Retinal pigment epithelial cell (primary cell): ENCODE results near the gene HSCB.

Source experiments
- DNase-seq: peaks from one replicate; pipeline ENCODE4 v3.0.0-alpha.2; 2010; ENCODE audit warnings: low read depth
- H3K4me3 ChIP-seq: 2 replicates; pipeline ENCODE4 v1.5.1; 2011; ENCODE audit warnings: mild to moderate bottlenecking, low read length, control low read depth, moderate library complexity
- CTCF ChIP-seq: conservative IDR thresholded peaks from 2 replicates; pipeline ENCODE4 v1.5.1; 2011; ENCODE audit warnings: low read depth, low read length, control low read depth, inconsistent platforms

HSCB gene

GRCh38 chr22:28791841-28792490 is 50.1 kb downstream of the HSCB start:
- DNase-seq: no peak
- TF ChIP-seq CTCF: no peak
- H3K4me3 ChIP-seq: no peak overlapping the region

GRCh38 chr22:28792491-28793383 is 50.9 kb downstream of the HSCB start:
- DNase-seq: no peak
- H3K4me3 ChIP-seq: no peak overlapping the region
- no peak for TF ChIP-seq CTCF

- no peak overlapping the region for H3K4me3 ChIP-seq
- DNase-seq: no peak
- no peak for TF ChIP-seq CTCF
These were observed 52.2 kb downstream of the HSCB start for GRCh38 chr22:28793976-28794584.

- no peak overlapping the region for H3K4me3 ChIP-seq
These were observed 53.3 kb downstream of the HSCB start for GRCh38 chr22:28795071-28795693.

GRCh38 chr22:28795932-28796856 is 54.4 kb downstream of the HSCB start:
- TF ChIP-seq CTCF: no peak
- H3K4me3 ChIP-seq: no peak overlapping the region
- no peak for DNase-seq

More at GRCh38 chr22:28795071-28795693, 53.3 kb downstream of the HSCB start:
- DNase-seq: no peak
- TF ChIP-seq CTCF: no peak
